NK-92 treated with Interleukin-12 subunit alpha and Interleukin-12 subunit beta, amount 100 ng/mL, for 24 hours (cell line): ENCODE data around the gene TIPRL.
A peak's percentile ranks its signal among the peaks of the same experiment; 100 is the strongest.

Source experiments
- DNase-seq: peaks from one replicate; lab custom pipeline; 2025; lab: John Stamatoyannopoulos, UW

Gene TIPRL

GRCh38 chr1:168213349-168213748 is 34.6 kb downstream of the TIPRL start:
- no peak for DNase-seq

GRCh38 chr1:168216171-168216570 is 37.4 kb downstream of the TIPRL start:
- no peak for DNase-seq

- no peak for DNase-seq
Measured at GRCh38 chr1:168217664-168218063, 38.9 kb downstream of the TIPRL start.

- no peak for DNase-seq
Measured at GRCh38 chr1:168218658-168219057, 39.9 kb downstream of the TIPRL start.

GRCh38 chr1:168220470-168220871 is 41.7 kb downstream of the TIPRL start:
- DNase-seq = no peak

GRCh38 chr1:168221275-168221674 is 42.5 kb downstream of the TIPRL start:
- DNase-seq = no peak

- DNase-seq = no peak
Measured at GRCh38 chr1:168223261-168223660, 44.5 kb downstream of the TIPRL start.

GRCh38 chr1:168223681-168224540 is 45.1 kb downstream of the TIPRL start:
- DNase-seq = no peak

GRCh38 chr1:168224991-168225390 is 46.2 kb downstream of the TIPRL start:
- DNase-seq = no peak

GRCh38 chr1:168225476-168226190 is 46.9 kb downstream of the TIPRL start, which contains the start of gene SFT2D2:
Gene SFT2D2 (plus strand): TSS chr1:168226004. CDS start chr1:168226080, 76 bp downstream.
- DNase-seq = peak; percentile 67

- no peak for DNase-seq
Measured at GRCh38 chr1:168227620-168228019, 48.9 kb downstream of the TIPRL start.

- no peak for DNase-seq
Measured at GRCh38 chr1:168229893-168230292, 51.1 kb downstream of the TIPRL start.

- DNase-seq = no peak
Measured at GRCh38 chr1:168230709-168231108, 51.9 kb downstream of the TIPRL start.

- no peak for DNase-seq
Measured at GRCh38 chr1:168234846-168235547, 56.2 kb downstream of the TIPRL start.

- DNase-seq = no peak
Measured at GRCh38 chr1:168235548-168235885, 56.8 kb downstream of the TIPRL start.

- no peak for DNase-seq
Measured at GRCh38 chr1:168235937-168236336, 57.2 kb downstream of the TIPRL start.

- no peak for DNase-seq
Measured at GRCh38 chr1:168236836-168237611, 58.3 kb downstream of the TIPRL start.

- no peak for DNase-seq
Measured at GRCh38 chr1:168243198-168243597, 64.4 kb downstream of the TIPRL start.

GRCh38 chr1:168243636-168244212 is 65.0 kb downstream of the TIPRL start:
- DNase-seq = no peak

GRCh38 chr1:168245042-168245441 is 66.3 kb downstream of the TIPRL start:
- DNase-seq = no peak

- no peak for DNase-seq
Measured at GRCh38 chr1:168246506-168246905, 67.7 kb downstream of the TIPRL start.
